Right ventricle myocardium inferior (tissue), 1 donor: ENCODE measurements around the gene CTU2. TPM values are rescaled to one million over a fixed set of nuclear protein-coding genes. Genes with fewer than 3 reads are reported as not detected.
A peak's percentile ranks its signal among the peaks of the same experiment; 100 is the strongest.

Experiments used
- ATAC-seq: fragments of 200-7000 bp; cut with Tn5 transposase; one replicate; pipeline ENCODE4 v1.9.1; 2020; ENCODE audit warnings: mild to moderate bottlenecking, moderate library complexity
- DNase-seq: peaks from one replicate; pipeline ENCODE4 v3.0.0; 2021; ENCODE audit errors: missing footprints
- intact Hi-C: fragments of 100-400 bp; cut with DNase I; formaldehyde crosslinking; loops from one replicate; pipeline ENCODE4 v1.11.0; 2022
- total RNA-seq: library from RNA; stranded (reverse); fragmentation: NEBNext Ultra II Directional; extraction: Animal tissue kit (Norgen Biotek cat#: 25700); gene quantifications from one replicate; pipeline ENCODE4 v1.2.1, GENCODE V29; 2021
- donor health status: DM: no; HTN: yes; CAD: no; lungs with severe emphysema.

The CTU2 gene
- total RNA-seq, 1 donor from 2014 or later = 13.1 TPM

GRCh38 chr16:88693420-88694177, 12.7 kb upstream of the CTU2 start:
- ATAC-seq = no peak
- intact Hi-C loops = no loop called here
- DNase-seq = no peak

GRCh38 chr16:88694221-88695087, 11.8 kb upstream of the CTU2 start:
- ATAC-seq (no peak), DNase-seq (no peak)
- intact Hi-C loops = no loop called here

- intact Hi-C loops = no loop called here
These were observed 11.1 kb upstream of the CTU2 start for GRCh38 chr16:88695218-88695617.

GRCh38 chr16:88695753-88696152, 10.6 kb upstream of the CTU2 start:
- intact Hi-C loops = no loop called here
- ATAC-seq = no peak

More at GRCh38 chr16:88695218-88695617, 11.1 kb upstream of the CTU2 start:
- ATAC-seq (no peak), DNase-seq (no peak)

GRCh38 chr16:88696441-88696840, 9.9 kb upstream of the CTU2 start:
- intact Hi-C loops = no loop called here
- DNase-seq (no peak), ATAC-seq (no peak)

More at GRCh38 chr16:88695753-88696152, 10.6 kb upstream of the CTU2 start:
- no peak for DNase-seq

GRCh38 chr16:88697116-88697830, 9.0 kb upstream of the CTU2 start:
- no peak for ATAC-seq
- intact Hi-C loops = no loop called here
- no peak for DNase-seq

GRCh38 chr16:88697831-88698615, 8.3 kb upstream of the CTU2 start:
- DNase-seq (no peak), ATAC-seq (no peak)
- intact Hi-C loops = no loop called here

GRCh38 chr16:88698646-88699045, 7.7 kb upstream of the CTU2 start:
- DNase-seq (no peak), ATAC-seq (no peak)
- intact Hi-C loops = no loop called here

GRCh38 chr16:88699180-88699579, 7.1 kb upstream of the CTU2 start:
- intact Hi-C loops = no loop called here
- ATAC-seq (no peak), DNase-seq (no peak)

- ATAC-seq (no peak), DNase-seq (no peak)
- intact Hi-C loops = no loop called here
These were observed 6.0 kb upstream of the CTU2 start for GRCh38 chr16:88700322-88700635.

- peak; percentile 73 for ATAC-seq
- DNase-seq = peak; percentile 99
- intact Hi-C loops = no loop called here
These were observed 5.4 kb upstream of the CTU2 start for GRCh38 chr16:88700636-88701482.

- no peak for ATAC-seq
- intact Hi-C loops = no loop called here
- DNase-seq = no peak
These were observed 4.5 kb upstream of the CTU2 start for GRCh38 chr16:88701581-88702370.

- intact Hi-C loops = no loop called here
- ATAC-seq (no peak), DNase-seq (no peak)
These were observed 3.7 kb upstream of the CTU2 start for GRCh38 chr16:88702371-88703210.

GRCh38 chr16:88703486-88704309, 2.6 kb upstream of the CTU2 start:
- peak; percentile 8 for ATAC-seq
- intact Hi-C loops = no loop called here
- DNase-seq = peak; percentile 84

GRCh38 chr16:88705076-88705684, 1.1 kb upstream of the CTU2 start:
- intact Hi-C loops = loop anchor here (5.0 kb wide), 1 partner anchor 108 kb away; no protein-coding TSS in a partner anchor
- DNase-seq = peak; percentile 73
- ATAC-seq = no peak
